ENCODE results near the gene MAN2B1.
"Not testable (repeated sequence)": the region's sequence is repeated elsewhere in the genome, so short reads cannot be mapped to it uniquely, and the experiment has no call there.

DNA sequence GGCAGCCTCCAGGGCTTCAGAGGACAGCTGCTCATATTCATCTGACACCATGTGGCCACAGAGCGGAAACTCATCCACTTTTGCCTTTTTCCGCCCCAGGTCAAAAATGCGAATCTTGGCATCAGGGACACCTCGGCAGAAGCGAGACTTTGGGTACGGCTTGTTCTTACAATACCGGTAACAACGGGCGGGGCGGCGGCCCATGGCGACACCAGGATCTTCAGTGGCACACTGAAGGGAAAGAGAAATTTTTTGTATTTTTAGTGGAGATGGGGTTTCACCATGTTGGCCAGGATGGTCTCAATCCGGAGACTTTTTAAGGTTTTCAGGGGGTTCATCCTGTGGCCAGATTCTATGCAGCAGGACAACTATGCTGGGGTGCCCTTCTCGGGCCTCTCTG lies 22.8 kb downstream of the MAN2B1 start:
- TF ChIP-seq CTCF (IDR thresholded peaks at IDR 0.05; ENCODE audit: low read depth, low read length, poor library complexity, severe bottlenecking); EZH2phosphoT487 (IDR thresholded peaks at IDR 0.05; ENCODE audit: borderline replicate concordance, low read length): not testable (repeated sequence)

Measured in DOHH2 (cell line).